ENCODE results near the gene CCDC158.
"Not testable (repeated sequence)": the region's sequence is repeated elsewhere in the genome, so short reads cannot be mapped to it uniquely, and the experiment has no call there.

CCDC158 gene

GRCh38 chr4:76426272-76426671, 5.3 kb upstream of the CCDC158 start:
- no peaks in the 10 kb centered on the region for H3K27me3 ChIP-seq (ENCODE audit: insufficient read depth, low read length)
- 0 out of 2 replicates have a peak, but pooled peaks cover 4% of the 10 kb centered on the region for H3K4me1 ChIP-seq (ENCODE audit: insufficient read depth, low read length)
- H3K36me3 ChIP-seq (ENCODE audit: insufficient read depth, low read depth, low read length) = no peaks in the 10 kb centered on the region
- no peak overlapping the region for H3K27ac ChIP-seq (ENCODE audit: low read length)
- H3K9me3 ChIP-seq (ENCODE audit: insufficient read depth, low read depth, low read length) = peaks cover 7% of the 10 kb centered on the region; the same call in 1 of the 2 replicates
- H3K4me3 ChIP-seq (ENCODE audit: low read length) = no peak overlapping the region
- no peak overlapping the region for H3K9ac ChIP-seq (ENCODE audit: low read depth, low read length)

GRCh38 chr4:76423159-76423558, 2.2 kb upstream of the CCDC158 start:
- not testable (repeated sequence) for H3K9ac ChIP-seq (ENCODE audit: low read depth, low read length); H3K4me1 ChIP-seq (ENCODE audit: insufficient read depth, low read length); H3K4me3 ChIP-seq (ENCODE audit: low read length); H3K27me3 ChIP-seq (ENCODE audit: insufficient read depth, low read length); H3K36me3 ChIP-seq (ENCODE audit: insufficient read depth, low read depth, low read length); H3K9me3 ChIP-seq (ENCODE audit: insufficient read depth, low read depth, low read length); H3K27ac ChIP-seq (ENCODE audit: low read length)

- H3K27me3 ChIP-seq (ENCODE audit: insufficient read depth, low read length) = no peaks in the 10 kb centered on the region
- no peak overlapping the region for H3K9ac ChIP-seq (ENCODE audit: low read depth, low read length)
- H3K4me3 ChIP-seq (ENCODE audit: low read length) = no peak overlapping the region
- H3K36me3 ChIP-seq (ENCODE audit: insufficient read depth, low read depth, low read length) = no peaks in the 10 kb centered on the region
- H3K4me1 ChIP-seq (ENCODE audit: insufficient read depth, low read length) = no peaks in the 10 kb centered on the region
- no peak overlapping the region for H3K27ac ChIP-seq (ENCODE audit: low read length)
- H3K9me3 ChIP-seq (ENCODE audit: insufficient read depth, low read depth, low read length) = peaks cover 7% of the 10 kb centered on the region; the same call in 1 of the 2 replicates
Observed at GRCh38 chr4:76420188-76420761, 666 bp downstream of the CCDC158 start.

GRCh38 chr4:76410636-76411035, 10.3 kb downstream of the CCDC158 start:
- H3K9ac ChIP-seq (ENCODE audit: low read depth, low read length) = no peak overlapping the region
- H3K27me3 ChIP-seq (ENCODE audit: insufficient read depth, low read length) = no peaks in the 10 kb centered on the region
- H3K36me3 ChIP-seq (ENCODE audit: insufficient read depth, low read depth, low read length) = no peaks in the 10 kb centered on the region
- no peaks in the 10 kb centered on the region for H3K9me3 ChIP-seq (ENCODE audit: insufficient read depth, low read depth, low read length)
- no peak overlapping the region for H3K27ac ChIP-seq (ENCODE audit: low read length)
- no peaks in the 10 kb centered on the region for H3K4me1 ChIP-seq (ENCODE audit: insufficient read depth, low read length)
- H3K4me3 ChIP-seq (ENCODE audit: low read length) = no peak overlapping the region

GRCh38 chr4:76407440-76408119, 13.4 kb downstream of the CCDC158 start:
- Histone ChIP-seq H3K27me3 (ENCODE audit: insufficient read depth, low read length) (no peaks in the 10 kb centered on the region), H3K4me3 (ENCODE audit: low read length) (no peak overlapping the region), H3K27ac (ENCODE audit: low read length) (no peak overlapping the region), H3K36me3 (ENCODE audit: insufficient read depth, low read depth, low read length) (no peaks in the 10 kb centered on the region), H3K9ac (ENCODE audit: low read depth, low read length) (no peak overlapping the region), H3K4me1 (ENCODE audit: insufficient read depth, low read length) (no peaks in the 10 kb centered on the region), H3K9me3 (ENCODE audit: insufficient read depth, low read depth, low read length) (no peaks in the 10 kb centered on the region)

GRCh38 chr4:76406081-76406480, 14.9 kb downstream of the CCDC158 start:
- Histone ChIP-seq H3K9me3 (ENCODE audit: insufficient read depth, low read depth, low read length) (no peaks in the 10 kb centered on the region), H3K4me3 (ENCODE audit: low read length) (no peak overlapping the region), H3K36me3 (ENCODE audit: insufficient read depth, low read depth, low read length) (no peaks in the 10 kb centered on the region), H3K27me3 (ENCODE audit: insufficient read depth, low read length) (no peaks in the 10 kb centered on the region), H3K9ac (ENCODE audit: low read depth, low read length) (no peak overlapping the region), H3K4me1 (ENCODE audit: insufficient read depth, low read length) (no peaks in the 10 kb centered on the region), H3K27ac (ENCODE audit: low read length) (no peak overlapping the region)

GRCh38 chr4:76401654-76402053, 19.3 kb downstream of the CCDC158 start:
- H3K9ac ChIP-seq (ENCODE audit: low read depth, low read length) = no peak overlapping the region
- H3K9me3 ChIP-seq (ENCODE audit: insufficient read depth, low read depth, low read length) = no peaks in the 10 kb centered on the region
- H3K27me3 ChIP-seq (ENCODE audit: insufficient read depth, low read length) = no peaks in the 10 kb centered on the region
- no peaks in the 10 kb centered on the region for H3K36me3 ChIP-seq (ENCODE audit: insufficient read depth, low read depth, low read length)
- no peak overlapping the region for H3K4me3 ChIP-seq (ENCODE audit: low read length)
- no peak overlapping the region for H3K27ac ChIP-seq (ENCODE audit: low read length)
- H3K4me1 ChIP-seq (ENCODE audit: insufficient read depth, low read length) = peaks cover 4% of the 10 kb centered on the region; the same call in 1 of the 2 replicates

- Histone ChIP-seq H3K4me1 (ENCODE audit: insufficient read depth, low read length) (peaks cover 12% of the 10 kb centered on the region; the same call in 1 of the 2 replicates), H3K27ac (ENCODE audit: low read length) (no peak overlapping the region), H3K36me3 (ENCODE audit: insufficient read depth, low read depth, low read length) (no peaks in the 10 kb centered on the region), H3K9me3 (ENCODE audit: insufficient read depth, low read depth, low read length) (peaks cover 6% of the 10 kb centered on the region), H3K4me3 (ENCODE audit: low read length) (no peak overlapping the region), H3K27me3 (ENCODE audit: insufficient read depth, low read length) (no peaks in the 10 kb centered on the region), H3K9ac (ENCODE audit: low read depth, low read length) (no peak overlapping the region)
Observed at GRCh38 chr4:76388160-76388908, 32.6 kb downstream of the CCDC158 start.

GRCh38 chr4:76386566-76387305, 34.2 kb downstream of the CCDC158 start:
- Histone ChIP-seq H3K36me3 (ENCODE audit: insufficient read depth, low read depth, low read length) (no peaks in the 10 kb centered on the region), H3K27ac (ENCODE audit: low read length) (no peak overlapping the region), H3K27me3 (ENCODE audit: insufficient read depth, low read length) (no peaks in the 10 kb centered on the region), H3K9me3 (ENCODE audit: insufficient read depth, low read depth, low read length) (no peaks in the 10 kb centered on the region; the same call in 1 of the 2 replicates), H3K4me3 (ENCODE audit: low read length) (no peak overlapping the region), H3K4me1 (ENCODE audit: insufficient read depth, low read length) (peaks cover 16% of the 10 kb centered on the region; the same call in 1 of the 2 replicates), H3K9ac (ENCODE audit: low read depth, low read length) (no peak overlapping the region)

GRCh38 chr4:76385974-76386373, 35.0 kb downstream of the CCDC158 start:
- Histone ChIP-seq H3K36me3 (ENCODE audit: insufficient read depth, low read depth, low read length) (no peaks in the 10 kb centered on the region), H3K4me1 (ENCODE audit: insufficient read depth, low read length) (peaks cover 17% of the 10 kb centered on the region; the same call in 1 of the 2 replicates), H3K9me3 (ENCODE audit: insufficient read depth, low read depth, low read length) (peaks cover 2% of the 10 kb centered on the region; the same call in 1 of the 2 replicates), H3K27ac (ENCODE audit: low read length) (no peak overlapping the region), H3K9ac (ENCODE audit: low read depth, low read length) (no peak overlapping the region), H3K27me3 (ENCODE audit: insufficient read depth, low read length) (no peaks in the 10 kb centered on the region), H3K4me3 (ENCODE audit: low read length) (no peak overlapping the region)

- Histone ChIP-seq H3K4me1 (ENCODE audit: insufficient read depth, low read length) (peaks cover 27% of the 10 kb centered on the region; the same call in 1 of the 2 replicates), H3K9ac (ENCODE audit: low read depth, low read length) (no peak overlapping the region), H3K36me3 (ENCODE audit: insufficient read depth, low read depth, low read length) (no peaks in the 10 kb centered on the region), H3K27ac (ENCODE audit: low read length) (no peak overlapping the region), H3K4me3 (ENCODE audit: low read length) (no peak overlapping the region), H3K27me3 (ENCODE audit: insufficient read depth, low read length) (no peaks in the 10 kb centered on the region), H3K9me3 (ENCODE audit: insufficient read depth, low read depth, low read length) (peaks cover 5% of the 10 kb centered on the region; the same call in 1 of the 2 replicates)
Observed at GRCh38 chr4:76384052-76384451, 36.9 kb downstream of the CCDC158 start.
